ENCODE results near the gene IQCF6.
"Not testable (repeated sequence)": the region's sequence is repeated elsewhere in the genome, so short reads cannot be mapped to it uniquely, and the experiment has no call there.

IQCF6 gene

DNA sequence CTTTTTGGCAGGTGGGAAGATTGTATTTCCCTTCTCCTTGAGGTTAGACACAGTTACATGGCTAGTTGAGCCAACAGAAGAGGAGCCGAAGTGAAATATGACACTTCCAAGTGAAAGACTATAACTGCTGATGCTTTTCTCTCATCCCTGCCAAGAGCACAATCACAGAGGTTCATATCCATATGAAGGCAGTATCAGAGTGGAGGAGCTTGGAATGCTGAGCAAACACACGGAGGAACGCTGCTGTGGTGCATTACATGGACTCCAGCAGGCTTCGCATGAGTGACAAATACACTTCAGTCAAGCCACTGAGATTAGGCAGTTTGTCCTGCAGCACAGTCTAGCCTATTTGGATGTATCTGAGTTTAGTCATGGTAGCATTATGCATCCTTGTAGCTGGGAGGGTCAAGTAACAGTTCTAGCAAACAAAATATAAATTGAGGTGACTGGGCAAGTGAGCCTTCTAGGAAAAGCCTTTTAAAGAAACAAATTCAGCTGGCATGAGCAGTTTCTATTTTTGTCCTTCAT, 5.4 kb downstream of the IQCF6 start:
- DNase-seq (ENCODE audit: low read depth in 2 of 2, low spot score in 1 of 2) = no peak

DNA sequence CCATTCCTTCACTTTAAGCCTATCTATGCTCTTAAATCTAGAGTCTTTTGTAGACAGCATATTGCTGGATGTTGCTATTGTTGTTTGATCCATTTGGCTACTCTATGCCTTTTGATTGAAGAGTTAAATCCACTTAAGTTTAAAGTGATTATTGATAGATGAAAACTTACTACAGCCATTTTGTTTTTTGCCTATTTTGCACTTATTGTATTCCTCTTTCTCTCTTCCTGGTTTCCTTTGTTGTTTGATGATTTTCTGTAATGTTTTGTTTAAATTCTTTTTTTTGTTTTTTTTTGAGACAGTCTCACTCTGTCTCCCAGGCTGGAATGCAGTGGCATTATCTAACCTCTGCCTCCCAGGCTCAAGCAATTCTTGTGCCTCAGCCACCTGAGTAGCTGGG, 19.8 kb downstream of the IQCF6 start:
- DNase-seq (ENCODE audit: low read depth in 2 of 2, low spot score in 1 of 2) = no peak

DNA sequence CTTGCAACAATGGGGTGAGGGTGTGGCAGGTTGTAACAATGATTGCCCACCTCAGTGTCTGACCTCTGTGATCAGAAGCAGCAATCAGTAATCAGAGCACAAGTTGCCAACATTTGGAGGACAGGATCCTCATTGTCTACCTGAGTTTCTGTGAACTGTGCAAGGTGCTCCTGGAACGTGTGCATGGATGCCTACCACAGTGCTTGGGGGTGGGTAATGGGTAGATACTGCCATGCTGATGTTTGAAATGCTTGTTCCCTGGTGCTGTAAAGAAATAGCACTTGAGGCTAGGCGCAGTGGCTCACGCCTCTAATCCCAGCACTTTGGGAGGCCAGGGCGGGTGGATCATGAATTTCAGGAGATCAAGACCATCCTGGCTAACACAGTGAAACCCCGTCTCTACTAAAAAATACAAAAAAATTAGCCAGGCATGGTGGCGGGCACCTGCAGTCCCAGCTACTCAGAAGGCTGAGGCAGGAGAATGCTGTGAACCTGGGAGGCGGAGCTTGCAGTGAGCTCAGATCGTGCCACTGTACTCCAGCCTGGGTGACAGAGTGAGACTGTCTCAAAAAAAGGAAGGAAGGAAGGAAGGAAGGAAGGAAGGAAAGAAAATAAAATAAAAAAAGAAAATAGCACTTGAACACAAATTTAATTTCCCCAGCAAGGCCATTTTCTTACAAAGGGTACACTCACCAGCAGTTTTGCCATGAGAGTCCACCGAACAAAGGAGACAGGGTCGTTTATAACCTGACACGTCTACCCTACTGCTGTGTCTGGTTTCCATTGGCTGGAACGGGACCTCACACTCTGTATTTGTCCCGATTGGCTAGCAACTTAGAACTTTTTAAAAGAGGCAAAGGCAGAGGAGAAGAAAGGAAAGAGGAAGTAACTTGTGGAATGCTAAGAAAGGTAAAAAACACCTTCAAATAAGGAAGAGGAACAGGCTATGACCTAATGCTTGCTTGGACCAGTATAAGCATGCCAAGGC, 25.0 kb downstream of the IQCF6 start:
- not testable (repeated sequence) for DNase-seq (ENCODE audit: low read depth in 2 of 2, low spot score in 1 of 2)

DNA sequence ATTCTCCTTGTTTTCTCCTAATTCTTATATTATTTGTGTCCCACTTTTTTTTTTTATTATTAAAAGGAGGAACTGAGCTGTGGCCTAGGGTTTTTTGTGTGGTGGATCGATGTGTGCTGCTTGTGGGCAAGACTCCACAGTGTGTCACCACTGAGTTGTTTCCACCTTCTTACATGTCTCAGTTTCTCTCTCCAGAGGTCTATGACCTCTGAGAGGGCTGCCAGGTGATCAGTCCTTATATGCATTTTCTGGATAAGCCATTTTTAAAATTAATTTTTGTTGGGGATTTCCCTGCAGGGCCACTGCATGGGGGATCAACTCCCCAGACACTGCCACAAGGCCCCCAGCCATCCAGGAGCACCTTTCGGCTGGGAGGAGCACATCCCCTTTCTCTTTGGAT, 27.8 kb downstream of the IQCF6 start:
- no peak for DNase-seq (ENCODE audit: low read depth in 2 of 2, low spot score in 1 of 2)

DNA sequence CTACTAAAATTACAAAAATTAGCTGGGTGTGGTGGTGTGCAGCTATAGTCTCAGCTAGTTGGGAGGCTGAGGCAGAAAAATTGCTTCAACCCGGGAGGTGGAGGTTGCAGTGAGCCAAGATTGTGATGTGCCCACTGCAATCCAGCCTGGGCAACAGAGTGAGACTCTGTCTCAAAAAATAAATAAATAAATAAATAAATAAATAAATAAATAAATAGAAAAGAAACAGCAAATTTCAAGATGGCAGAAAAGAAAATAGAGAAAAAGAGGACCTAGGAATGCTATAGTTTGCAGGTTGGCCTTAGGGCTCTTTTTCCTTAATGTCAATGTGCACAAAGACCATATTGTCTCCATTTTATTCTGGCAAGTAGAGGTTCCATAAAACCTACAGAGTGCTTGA, 28.2 kb downstream of the IQCF6 start:
- DNase-seq (ENCODE audit: low read depth in 2 of 2, low spot score in 1 of 2) = no peak

GRCh38 chr3:51748327-51748726, 30.7 kb downstream of the IQCF6 start:
- no peak for DNase-seq (ENCODE audit: low read depth in 2 of 2, low spot score in 1 of 2)

DNA sequence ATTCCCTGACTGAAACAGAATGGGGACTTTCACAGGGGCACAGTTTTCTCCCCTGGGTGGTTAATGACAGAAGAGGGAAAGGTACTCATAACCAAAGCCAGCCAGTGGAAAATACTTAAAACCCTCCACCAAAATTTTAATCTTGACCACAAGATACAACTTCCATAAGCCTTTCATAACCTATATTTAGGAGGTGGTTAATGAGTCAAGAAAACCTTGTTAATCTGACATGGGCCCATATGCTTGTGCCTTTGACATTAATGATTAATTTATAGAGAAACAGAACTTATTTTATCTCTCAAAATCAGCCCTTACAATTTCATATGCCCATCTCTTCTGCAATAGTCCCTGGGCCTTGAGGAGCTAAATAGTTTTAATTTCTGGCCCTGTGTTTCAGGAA, 31.2 kb downstream of the IQCF6 start:
- no peak for DNase-seq (ENCODE audit: low read depth in 2 of 2, low spot score in 1 of 2)

GRCh38 chr3:51742978-51743377, 36.1 kb downstream of the IQCF6 start:
- not testable (repeated sequence) for DNase-seq (ENCODE audit: low read depth in 2 of 2, low spot score in 1 of 2)

- DNase-seq (ENCODE audit: low read depth in 2 of 2, low spot score in 1 of 2) = not testable (repeated sequence)
Measured at GRCh38 chr3:51742320-51742719, 36.7 kb downstream of the IQCF6 start.

DNA sequence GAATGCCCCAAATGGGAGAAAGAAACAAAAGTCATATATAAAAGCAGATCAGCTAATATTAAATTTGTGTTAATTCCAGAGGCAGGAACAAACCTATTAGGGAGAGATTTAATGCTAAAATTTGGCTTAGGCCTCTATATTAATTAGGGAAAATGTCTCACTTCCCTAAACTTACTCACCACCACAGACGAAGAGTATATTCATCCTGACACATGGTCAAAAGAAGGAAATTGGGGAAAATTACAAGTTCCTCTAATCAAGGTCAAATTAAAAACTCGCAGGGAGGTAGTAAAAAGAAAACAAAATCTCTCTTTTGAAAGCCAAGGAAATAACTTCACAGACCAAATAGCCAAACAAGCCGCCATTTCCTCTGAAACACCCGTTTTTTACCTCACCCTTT, 39.9 kb downstream of the IQCF6 start:
- DNase-seq (ENCODE audit: low read depth in 2 of 2, low spot score in 1 of 2) = no peak

GRCh38 chr3:51735950-51736349, 43.1 kb downstream of the IQCF6 start:
- DNase-seq (ENCODE audit: low read depth in 2 of 2, low spot score in 1 of 2) = no peak

DNA sequence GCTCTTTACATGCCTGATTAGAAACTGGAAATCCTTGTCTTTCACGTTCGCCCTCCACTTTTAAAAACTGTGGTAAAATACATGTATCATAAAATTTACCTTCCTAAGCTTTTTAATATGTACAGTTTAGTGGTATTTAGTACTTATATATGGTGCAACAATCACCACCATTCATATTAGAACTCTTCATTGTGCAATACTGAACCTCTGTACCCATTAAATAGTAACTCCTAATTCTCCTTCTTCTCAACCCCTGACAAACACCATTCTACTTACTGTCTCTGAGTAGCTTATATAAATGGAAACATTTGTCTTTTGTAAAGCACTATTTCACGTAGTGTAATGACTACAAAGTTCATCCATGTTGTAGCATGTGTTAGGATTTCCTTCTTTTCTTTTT, 44.0 kb downstream of the IQCF6 start:
- no peak for DNase-seq (ENCODE audit: low read depth in 2 of 2, low spot score in 1 of 2)

DNA sequence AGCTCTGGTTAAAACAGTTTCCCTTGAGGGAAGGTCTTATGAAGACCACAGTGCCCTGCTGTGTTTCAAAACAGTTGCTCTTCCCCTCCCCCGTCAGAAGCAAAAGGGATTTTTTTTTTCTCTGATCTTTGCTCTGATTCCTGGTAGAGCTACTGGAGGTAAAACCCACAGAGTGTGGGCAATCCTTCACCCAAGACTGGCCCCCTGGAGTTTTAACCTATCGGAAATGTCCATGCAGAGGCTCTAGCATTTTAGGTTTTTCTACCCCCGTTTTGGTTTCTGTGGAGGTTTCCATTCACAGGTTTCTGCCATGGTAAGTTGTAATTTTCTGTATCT, 44.5 kb downstream of the IQCF6 start:
- DNase-seq (ENCODE audit: low read depth in 2 of 2, low spot score in 1 of 2) = no peak

DNA sequence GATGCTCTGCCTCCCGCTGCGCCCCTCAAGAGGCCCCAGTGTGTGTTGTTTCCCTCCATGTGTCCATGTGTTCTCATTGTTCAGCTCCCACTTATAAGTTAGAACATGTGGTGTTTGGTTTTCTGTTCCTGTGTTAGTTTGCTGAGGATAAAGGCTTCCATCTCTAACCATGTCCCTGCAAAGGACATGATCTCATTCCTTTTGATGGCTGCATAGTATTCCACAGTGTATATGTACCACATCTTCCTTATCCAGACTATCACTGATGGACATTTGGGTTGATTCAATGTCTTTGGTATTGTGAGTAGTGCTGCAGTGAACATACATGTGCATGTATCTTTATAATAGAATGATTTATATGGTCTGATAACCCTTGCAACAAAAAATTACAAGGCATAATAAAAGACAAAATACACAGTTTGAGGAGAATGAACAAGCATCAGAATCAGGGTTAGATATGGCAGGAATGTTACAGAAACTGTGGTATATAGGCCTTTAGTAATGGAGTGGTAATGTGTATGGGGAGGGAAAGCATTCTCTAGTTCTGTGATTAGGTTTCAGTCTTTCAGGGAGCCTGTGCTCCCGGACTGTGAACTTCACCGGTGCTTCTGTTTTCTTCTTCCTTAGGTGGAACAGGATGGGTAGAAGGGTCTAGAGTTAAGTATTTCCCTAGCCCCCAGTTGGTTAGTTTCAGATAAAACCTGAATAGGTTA, 45.0 kb downstream of the IQCF6 start:
- no peak for DNase-seq (ENCODE audit: low read depth in 2 of 2, low spot score in 1 of 2)

- no peak for DNase-seq (ENCODE audit: low read depth in 2 of 2, low spot score in 1 of 2)
Measured at GRCh38 chr3:51729042-51729633, 49.9 kb downstream of the IQCF6 start.

Data from stimulated activated CD8-positive, alpha-beta memory T cell treated with anti-CD3 and anti-CD28 coated beads, Interleukin-4, amount 100 ng/mL, for 1 hour (primary cell).